Activated naive CD8-positive, alpha-beta T cell treated with anti-CD3 and anti-CD28 coated beads, Interleukin-2, amount 50 U/mL, for 16 hours (primary cell): ENCODE results near the gene DCLRE1C.
"Not testable (repeated sequence)": the region's sequence is repeated elsewhere in the genome, so short reads cannot be mapped to it uniquely, and the experiment has no call there.

Source experiments
- DNase-seq: peaks from one replicate; pipeline ENCODE4 v3.0.0-alpha.2; 2020; ENCODE audit warnings: low read depth, low spot score

DCLRE1C gene

DNA sequence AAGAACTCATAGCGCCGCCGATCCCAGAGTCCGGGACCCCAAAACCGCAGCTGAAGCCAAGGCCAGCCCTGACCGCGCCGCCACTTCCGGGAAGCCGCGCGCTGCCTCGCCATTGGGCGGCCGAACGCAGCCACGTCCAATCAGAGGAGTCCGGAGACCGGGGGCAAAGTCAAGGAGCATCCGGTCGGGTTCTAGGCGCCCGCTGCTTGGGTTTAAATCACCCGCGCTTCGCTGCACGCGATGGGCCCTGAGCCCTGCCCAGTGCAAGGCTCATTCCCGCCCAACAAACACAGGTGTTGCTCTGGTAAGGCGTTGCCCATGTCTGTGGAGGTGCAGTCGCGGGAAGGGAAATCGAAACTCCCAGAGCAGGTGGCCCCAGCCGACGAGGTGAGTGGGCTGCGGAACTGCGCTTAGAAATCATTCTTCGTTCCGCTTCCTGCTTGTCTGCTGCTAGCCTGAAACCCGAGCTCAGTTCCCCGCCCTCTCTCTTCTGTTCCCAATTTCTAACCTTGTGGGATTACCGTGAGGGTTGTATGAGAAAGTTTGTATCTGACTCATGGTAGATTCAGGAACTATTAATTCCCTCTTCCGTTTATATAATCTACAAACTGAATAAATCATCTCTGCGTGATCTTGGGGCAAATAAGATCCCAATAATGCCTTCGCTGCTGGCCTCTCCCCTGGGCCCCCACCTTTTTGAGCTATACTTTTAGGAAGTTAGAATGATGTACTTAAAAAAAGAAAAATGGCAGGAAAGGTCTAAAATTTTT lies at the start of gene DCLRE1C:
Gene DCLRE1C, minus strand, starts transcription at position 96 of the 770 bp plus-strand sequence. Its CDS starts 86 bp downstream, at position 10.
- DNase-seq, result peak; percentile 69

DNA sequence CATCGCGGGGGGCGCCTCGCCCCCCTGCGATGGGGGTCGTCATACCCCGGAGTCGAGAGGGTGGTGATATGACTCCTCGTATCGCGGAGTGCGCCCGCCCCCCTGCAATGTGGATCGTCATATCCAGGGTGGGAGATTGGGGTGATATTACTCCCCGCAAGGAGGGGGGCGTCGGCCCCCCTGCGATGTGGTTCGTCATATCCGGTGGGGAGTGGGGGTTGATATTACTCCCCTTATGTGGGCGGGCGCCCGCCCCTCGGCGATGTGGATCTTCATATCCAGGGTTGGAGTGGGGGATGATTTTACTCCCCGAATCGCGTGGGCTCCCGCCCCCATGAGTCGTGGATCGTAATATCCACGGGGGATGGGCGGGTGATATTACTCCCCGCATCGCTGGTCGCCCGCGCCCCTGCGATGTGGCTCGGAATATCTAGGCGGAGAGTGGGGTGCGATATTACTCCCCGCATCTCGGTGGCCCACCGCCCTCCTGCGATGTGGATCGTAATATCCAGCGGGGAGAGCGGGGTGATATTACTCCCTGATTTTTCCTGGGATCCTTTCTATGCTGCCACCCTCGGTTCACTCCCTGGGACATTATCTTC lies 42.2 kb upstream of the DCLRE1C start:
- DNase-seq, result no peak

DNA sequence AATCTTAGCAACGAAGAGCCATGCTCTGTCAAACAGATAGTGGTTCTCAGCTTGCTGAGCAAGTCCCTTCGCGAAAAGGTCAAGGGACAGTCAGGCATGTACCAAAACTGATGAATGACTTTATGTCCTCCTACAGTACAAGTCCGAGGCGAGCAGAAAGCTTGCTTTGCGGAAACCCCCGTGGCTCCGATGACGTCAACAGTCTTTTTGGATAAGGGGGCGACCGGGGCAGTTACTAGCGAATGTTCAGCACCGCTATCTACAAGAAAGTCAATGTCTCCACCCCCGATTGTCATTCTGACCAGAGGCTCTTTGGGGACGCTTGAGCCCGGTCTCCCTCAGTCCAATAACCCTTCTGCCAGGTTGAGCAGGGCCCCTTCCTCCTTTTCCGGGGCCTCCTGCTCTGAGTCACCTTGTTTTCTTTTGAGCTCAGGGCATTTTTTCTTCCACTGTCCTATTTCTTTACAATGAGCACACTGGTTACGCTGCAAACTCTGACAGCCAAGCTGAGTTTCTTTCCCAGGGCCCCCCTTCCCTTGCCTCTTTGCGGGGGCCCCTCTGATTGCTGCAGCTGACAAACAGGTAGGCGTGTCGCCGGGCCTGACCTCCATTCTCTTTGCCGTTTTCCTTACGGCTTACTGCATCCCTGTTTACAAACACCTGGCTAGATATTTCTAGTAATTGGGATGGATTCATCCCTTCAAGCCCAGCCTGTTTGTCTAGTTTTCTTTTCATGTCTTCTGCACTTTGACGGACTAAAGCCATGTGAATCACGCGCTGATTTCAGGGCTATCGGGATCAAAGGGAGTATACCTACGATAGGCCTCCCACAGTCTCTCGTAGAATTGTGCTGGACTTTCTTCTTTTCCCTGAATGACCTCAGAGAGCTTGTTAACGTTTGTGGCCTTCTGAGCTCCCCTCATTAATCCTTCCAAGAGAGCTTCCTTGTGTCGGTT lies 39.9 kb upstream of the DCLRE1C start:
- DNase-seq, result not testable (repeated sequence)

DNA sequence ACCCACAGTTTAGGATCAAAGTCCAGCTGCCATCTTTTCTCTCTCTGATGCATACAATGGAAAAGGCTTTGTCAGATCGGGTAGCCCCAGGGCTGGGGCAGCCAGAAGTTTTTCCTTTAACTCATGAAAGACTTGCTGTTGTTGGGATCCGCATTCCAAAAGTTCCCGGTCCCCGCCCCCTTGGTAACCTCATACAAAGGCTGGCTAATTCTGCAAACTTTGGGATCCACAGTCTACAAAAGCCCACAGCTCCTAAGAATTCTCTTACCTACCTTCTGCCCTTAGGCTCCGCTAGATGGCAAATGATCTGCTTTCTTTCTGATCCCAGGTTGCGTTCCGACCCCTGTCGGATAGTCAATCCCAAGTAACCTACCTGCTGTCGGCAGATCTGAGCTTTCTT lies 38.4 kb upstream of the DCLRE1C start:
- not testable (repeated sequence) for DNase-seq

DNA sequence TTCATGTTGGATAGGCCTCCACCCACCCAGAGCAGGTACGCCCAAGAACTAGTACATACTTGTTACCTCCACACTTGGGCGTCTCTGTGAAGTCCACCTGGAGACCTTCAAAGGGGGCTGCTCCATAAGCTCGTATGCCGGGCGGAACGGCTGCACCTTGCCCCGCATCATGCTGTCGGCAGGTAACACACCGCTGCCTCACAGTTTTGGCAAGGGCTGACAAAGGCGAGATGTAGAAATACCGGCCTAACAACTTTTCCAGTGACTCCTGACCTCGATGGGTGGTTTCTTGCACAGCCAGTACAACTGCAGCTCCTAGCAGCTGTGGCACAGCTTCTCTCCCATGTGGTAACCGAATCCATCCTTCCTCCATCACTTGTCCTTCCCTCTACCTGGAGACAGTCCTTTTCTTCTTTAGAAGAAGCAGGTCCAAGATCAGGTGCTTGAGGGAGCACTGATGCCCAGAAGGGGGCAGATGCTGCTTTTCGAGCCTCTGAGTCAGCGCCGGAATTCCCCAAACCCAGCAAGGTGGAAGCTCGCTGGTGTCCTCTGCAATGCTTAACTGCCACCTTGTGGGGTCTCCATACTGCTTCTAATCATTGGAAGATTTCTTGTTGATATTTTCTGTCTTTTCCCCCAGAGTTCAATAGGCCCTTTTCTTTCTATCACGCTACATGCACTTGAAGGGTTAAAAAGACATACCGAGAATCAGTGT lies 37.3 kb upstream of the DCLRE1C start:
- DNase-seq, result peak; percentile 44

DNA sequence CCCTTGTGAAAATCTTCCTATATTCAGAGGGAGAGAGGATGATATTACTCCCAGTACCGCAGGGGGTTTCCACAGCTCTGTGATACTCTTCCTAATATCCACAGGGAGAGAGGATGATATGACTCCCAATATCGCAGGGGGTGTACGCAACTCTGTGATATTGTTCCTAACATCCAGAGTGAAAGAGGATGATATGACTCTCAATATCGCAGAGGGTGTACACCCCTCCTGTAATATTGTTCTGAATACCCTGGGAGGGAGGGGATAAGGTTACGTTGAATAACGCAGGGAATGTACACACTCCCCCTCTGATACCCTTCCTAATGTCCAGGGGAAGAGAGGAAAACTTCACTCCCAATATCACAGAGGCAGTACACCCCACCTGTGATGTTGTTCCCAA lies 35.7 kb upstream of the DCLRE1C start:
- not testable (repeated sequence) for DNase-seq

DNA sequence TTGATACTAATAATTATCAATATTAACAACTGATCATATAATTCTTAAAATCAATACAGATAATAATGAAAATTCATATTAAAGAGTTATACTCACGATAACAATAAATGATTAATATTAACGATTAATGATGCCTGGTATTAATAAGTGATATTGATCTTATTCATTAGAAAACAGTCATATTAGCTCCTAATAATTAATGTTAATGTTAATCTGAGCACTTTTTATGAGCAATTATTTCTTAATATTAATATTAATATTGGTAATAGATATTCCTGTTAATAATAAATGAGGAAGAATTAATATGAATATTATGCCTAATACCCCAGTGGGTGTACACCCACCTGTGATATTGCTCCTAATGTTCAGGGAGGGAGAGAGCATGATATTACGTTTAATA lies 28.8 kb upstream of the DCLRE1C start:
- DNase-seq, result no peak

DNA sequence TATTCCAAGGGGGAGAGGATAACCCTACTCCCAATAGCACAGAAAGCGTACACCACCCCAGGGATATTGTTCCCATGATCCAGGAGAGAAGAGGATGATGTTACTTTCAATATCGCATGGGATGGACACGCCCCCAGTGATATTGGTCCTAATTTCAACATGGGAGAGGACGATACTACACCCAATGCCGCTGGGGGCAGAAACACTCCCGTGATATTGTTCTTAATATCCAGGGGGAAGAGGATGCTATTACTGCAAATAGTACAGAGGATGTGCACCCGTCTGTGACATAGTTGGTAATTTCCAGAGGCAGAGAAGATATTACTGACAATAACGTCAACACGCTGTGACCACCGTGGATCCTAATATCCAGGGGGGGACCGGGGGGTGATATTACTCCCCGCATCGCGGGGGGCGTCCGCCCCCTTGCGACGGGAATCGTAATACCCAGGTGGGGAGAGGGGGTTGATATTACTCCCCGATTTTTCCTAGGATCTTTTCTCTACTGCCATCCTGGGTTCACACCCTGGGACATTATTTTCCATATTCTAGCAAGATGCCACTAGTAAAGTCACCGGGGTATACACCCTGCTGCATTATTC lies 21.9 kb upstream of the DCLRE1C start:
- DNase-seq, result no peak

DNA sequence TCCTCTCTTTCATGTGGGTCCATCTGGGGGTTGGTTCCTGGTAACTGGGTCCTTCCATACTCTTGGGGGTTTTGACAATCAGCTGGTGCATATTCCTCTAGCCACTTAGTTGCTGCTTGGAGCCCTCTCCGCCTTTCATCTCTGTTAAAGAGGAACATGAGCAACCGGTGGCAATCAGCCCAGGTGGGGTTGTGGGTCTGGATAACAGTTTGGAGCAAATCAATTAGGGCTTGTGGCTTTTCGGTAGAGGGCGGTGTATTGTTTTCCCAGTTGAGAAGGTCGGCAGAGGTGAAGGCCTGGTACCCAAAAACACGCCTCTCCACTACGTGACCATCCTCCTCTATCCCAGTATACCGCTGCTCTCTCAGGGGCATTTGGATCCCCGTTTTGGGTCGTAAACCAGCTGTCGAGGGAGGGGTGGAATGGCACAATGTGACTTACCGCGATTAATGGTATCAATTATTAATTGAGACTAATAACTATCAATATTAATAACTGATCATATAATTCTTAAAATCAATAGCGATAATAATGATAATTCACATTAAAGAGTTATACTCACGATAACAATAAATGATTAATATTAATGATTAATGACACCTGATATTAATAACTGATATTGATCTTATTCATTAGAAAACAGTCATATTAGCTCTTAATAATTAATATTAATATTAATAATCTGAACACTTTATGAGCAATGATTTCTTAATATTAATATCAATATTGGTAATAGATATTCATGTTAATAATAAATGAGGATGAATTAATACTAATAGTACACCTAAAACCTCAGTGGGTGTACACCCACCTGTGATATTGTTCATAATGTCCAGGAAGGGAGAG lies 20.5 kb upstream of the DCLRE1C start:
- DNase-seq, result not testable (repeated sequence)

DNA sequence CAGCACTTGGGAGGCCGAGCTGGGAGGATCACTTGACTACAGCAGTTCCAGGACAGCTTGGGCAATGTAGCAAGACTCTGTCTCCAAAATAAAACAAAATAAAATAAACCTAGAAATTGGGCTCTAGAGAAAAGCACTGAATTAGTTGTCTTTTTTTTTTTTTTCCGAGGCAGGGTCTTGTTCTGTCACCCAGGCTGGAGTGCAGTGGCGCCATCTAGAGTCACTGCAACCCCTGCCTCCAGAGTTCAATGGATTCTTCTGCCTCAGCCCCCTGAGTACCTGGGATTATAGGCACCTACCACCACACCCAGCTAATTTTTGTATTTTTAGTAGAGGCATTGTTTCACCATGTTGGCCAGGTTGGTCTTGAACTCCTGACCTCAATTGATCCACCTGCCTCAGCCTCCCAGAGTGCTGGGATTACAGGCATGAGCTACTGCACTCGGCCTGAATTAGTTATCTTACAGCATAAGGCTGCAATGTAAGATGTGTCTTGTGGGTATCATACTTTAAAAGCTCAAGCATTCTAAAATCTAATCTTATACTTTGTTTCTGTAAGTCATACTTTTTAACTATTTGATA lies 18.1 kb upstream of the DCLRE1C start:
- DNase-seq, result peak; percentile 13

DNA sequence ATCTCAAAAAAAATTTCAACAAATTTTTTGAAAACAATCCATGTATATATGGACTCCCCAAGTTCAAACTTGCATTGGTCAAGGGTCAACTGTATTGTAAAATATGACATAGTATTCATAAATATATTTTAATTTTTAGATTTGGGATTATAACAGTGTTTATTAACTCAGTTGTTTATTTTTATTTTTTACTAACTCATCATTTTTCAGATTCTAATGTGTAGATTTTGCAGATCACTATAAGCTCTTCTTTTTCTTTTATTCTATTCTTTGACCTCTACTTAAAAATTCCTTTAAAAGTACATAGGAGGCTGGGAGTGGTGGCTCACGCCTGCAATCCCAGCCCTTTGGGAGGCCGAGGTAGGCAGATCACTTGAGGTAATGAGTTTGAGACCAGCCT lies 14.0 kb upstream of the DCLRE1C start:
- DNase-seq, result no peak

DNA sequence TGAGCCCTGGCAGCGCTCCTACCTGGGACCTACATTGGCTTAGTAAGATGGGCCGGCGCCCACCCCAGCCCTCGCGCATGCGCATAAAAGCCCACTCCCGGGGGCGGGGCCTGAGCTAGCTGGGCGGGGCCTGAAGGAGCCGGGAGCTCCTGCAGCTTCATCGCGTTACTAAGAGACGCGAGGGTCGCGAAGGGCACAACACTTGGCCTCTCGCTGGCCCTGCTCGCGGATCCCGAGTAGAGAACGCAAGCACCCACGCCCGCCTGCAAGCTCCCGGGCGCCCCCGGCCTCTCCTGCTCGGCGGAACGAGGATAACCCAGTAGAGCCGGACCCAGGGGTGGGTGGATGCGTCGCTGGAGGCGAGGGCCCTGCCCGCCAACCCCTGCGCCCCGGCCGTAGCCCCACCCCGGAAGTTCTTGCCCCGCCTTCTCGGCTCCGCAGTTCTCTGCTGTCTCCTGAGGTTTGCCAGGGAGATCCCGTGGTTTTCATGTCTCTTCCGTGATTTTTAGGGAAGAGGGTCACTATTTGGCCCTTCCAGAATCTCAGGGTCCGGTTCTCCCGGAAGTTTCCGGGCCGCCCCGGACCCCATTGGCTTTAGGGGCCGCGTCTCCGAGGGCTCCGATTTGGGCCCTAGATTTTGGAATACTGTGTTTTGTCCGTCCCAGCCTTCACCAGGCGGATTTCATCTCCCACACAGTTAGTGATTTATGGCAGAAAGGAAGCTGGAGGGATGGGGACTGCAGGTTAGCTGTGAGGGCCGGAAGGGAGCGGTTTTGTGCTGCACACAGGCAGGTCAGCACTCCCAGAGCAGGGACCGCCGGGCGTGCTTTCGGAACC lies 5.5 kb upstream of the DCLRE1C start, which contains the start of gene MEIG1:
Gene MEIG1, plus strand, starts transcription at position 168 of the 837 bp plus-strand sequence. CDS start 7,081 bp downstream, outside the sequence.
- peak; percentile 89 for DNase-seq

DNA sequence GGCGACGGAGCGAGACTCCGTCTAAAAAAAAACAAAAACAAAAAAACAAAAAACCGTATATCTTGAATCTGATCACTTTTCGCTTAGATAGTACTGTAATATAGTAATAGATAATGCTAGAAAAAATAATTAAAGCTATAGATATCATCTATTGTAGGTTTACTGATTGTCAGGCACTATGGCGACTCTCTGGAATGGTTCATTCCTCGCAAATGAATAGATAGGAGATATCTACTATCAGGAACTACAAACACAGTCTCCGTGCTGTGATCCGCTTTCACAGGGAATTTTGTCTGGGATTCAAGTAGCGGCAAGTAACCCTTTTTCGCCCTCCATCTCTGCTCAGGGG lies 5.0 kb upstream of the DCLRE1C start:
- DNase-seq, result no peak

DNA sequence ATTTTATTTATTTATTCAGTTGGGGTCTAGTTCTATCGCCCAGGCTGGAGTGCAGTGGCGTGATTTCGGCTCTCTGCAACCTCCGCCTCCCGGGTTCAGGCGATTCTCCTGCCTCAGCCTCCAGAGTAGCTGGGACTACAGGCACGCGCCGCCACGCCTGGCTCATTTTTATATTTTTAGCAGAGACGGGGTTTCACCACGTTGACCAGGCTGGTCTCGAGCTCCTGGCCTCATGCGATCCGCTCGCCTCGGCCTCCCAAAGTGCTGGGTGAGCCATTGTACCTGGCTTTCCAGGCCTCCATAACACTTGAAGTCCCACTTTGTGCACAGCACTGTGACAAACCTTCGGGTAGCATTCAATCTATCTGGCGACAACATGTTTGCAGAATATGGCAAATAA lies 1.0 kb upstream of the DCLRE1C start:
- no peak for DNase-seq

DNA sequence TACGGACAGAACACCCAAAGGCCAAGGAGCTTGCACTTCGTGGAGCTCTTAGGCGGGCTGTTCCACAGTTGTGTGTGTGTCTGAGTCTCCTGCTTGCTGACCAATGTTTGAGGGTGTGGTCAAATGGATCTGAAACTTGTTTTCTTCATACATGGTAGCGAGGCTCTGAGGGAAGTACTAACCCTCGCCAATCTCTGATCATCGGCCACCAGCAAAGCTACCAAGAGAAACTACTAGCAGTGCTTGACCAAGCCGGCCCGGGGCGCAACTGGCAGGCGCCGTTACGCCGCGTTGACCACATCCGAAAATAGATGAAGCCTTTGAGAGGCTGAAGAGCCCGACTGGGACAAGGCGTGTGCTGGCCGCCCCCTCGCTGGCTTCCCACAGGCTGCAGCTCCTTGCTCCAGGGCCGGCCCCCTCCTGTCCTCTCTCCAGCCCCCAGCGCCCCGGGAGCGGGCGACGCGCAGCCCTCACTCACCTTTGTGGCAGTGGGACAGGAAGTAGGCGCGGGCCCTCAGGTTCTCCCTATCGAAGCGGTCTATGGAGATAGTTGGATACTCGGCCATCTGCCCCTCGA lies 384 bp downstream of the DCLRE1C start:
- DNase-seq, result no peak

DNA sequence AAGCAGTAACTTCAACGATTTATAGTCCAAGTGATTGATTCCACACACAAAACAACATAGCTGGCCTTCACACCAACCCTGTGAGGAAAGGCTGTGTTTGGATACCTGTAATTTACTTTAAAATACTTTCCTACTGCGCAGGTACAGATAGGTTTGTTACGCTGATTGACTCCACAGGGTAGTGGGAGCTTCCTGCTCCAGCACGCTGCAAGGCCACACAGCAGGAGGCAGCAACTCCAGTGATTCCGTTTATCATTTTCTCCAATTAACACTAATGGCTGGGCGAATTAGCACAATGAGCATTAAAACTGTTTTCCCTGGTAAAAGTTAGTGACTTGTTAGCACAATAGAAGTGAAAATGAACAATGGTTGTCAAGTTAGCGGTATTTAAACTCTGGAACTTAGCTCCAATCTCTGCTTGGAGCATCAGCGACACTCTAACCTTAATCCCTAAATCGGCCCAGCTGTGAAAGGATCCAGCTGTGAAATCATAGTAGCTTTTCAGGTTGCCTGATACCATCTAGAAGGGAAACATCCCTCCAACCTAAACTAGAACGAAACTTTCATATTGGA lies 959 bp downstream of the DCLRE1C start:
- no peak for DNase-seq

DNA sequence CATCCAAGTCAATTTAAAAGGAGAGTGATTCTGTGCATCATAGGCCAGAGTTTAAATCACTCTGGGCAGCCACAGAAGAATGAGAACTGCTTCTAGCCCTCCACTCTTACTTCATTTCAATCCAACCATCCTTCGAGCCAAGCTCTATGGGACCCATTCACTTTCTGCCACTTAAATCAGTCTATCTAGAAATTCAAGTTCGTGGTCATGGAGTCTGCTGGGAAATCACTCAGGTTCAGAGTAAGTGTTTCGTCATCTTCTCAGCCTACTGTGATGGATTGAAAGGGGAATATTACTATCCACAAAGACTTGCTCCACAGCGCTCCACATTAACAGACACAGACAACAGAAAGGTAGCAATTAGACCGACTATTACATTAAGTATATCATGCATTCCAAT lies 4.6 kb downstream of the DCLRE1C start:
- DNase-seq, result no peak

DNA sequence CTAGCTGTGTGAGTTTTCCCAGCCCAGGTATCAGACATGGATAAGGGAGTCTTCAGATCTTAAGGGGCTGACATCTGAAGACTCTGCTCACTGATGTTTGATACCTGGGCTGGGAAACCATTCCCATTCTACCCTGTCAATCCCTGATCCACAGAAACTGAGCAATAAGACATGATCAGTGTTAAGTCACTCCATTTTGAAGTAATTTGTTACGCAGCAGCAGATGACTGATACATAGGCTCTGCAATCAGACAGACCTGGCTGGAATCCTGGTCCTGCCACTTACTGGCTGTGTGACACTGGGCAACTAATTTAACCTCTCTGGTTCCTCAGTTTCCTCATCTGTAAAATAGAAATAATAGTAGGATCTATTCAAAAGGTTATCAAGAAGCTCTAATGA lies 6.6 kb downstream of the DCLRE1C start:
- DNase-seq, result no peak
